Measurements from ENCODE around the gene PPP6R3. TPM values are rescaled to one million over a fixed set of nuclear protein-coding genes. Genes with fewer than 3 reads are reported as not detected.

Gene PPP6R3
- total and polyA plus RNA-seq, 8 donors: 19.5 to 236 (median 103) TPM

- TF ChIP-seq POLR2AphosphoS5 (IDR thresholded peaks at IDR 0.05): no peak
- no peak for TF ChIP-seq EP300 (IDR thresholded peaks at IDR 0.05)
- no peak for TF ChIP-seq CTCF (IDR thresholded peaks at IDR 0.05)
- TF ChIP-seq POLR2A (IDR thresholded peaks at IDR 0.05): no peak
- WGBS, 5 donors: 45 to 67% (median 51%) methylated on average over 6 of the region's 6 CpGs
- Histone ChIP-seq H3K9me3 (no peaks in the 10 kb centered on the region), H3K4me3 (no peak overlapping the region), H3K4me1 (peaks cover 40 to 98% (median 71%) of the 10 kb centered on the region in 4 donors), H3K27me3 (no peaks in the 10 kb centered on the region), H3K27ac (peak overlapping the region in 1 of 5 donors; percentile 6), H3K36me3 (no peaks in the 10 kb centered on the region)
- intact Hi-C loops (cut with DNase I; ENCODE audit: low total_unique reads): no loop called here
- no peak for DNase-seq
Measured at GRCh38 chr11:68504432-68505066, 44.0 kb downstream of the PPP6R3 start.

DNA sequence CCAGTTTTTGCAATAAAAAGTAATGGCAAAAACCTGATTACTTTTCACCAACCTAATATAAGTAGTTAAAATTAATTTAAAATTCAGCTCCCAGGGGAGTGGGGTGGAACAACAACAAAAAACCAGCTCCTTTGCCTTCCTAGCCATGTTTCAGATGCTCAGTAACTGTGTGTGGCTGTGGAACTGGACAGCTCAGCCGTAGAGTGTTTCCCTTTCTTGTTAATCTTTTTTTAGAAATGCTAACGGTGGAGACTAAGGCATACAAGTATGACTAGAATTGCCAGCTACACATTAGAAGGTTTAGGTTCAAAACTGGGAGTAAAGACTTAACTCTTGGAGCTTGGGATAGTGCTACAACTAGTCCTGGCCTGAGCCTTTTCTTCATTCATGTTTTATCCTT, 45.0 kb downstream of the PPP6R3 start:
- TF ChIP-seq POLR2AphosphoS5 (IDR thresholded peaks at IDR 0.05) (no peak), CTCF (IDR thresholded peaks at IDR 0.05) (no peak), EP300 (IDR thresholded peaks at IDR 0.05) (no peak), POLR2A (IDR thresholded peaks at IDR 0.05) (no peak)
- H3K27ac ChIP-seq: no peak overlapping the region
- H3K4me3 ChIP-seq: no peak overlapping the region
- intact Hi-C loops (cut with DNase I; ENCODE audit: low total_unique reads): no loop called here
- no peaks in the 10 kb centered on the region for H3K9me3 ChIP-seq
- peaks cover 39 to 98% (median 66%) of the 10 kb centered on the region in 4 donors for H3K4me1 ChIP-seq
- no peaks in the 10 kb centered on the region for H3K36me3 ChIP-seq
- no peaks in the 10 kb centered on the region for H3K27me3 ChIP-seq
- WGBS, 5 donors: 2 to 14% (median 9%) methylated on average over 2 of the region's 2 CpGs
- DNase-seq: no peak

DNA sequence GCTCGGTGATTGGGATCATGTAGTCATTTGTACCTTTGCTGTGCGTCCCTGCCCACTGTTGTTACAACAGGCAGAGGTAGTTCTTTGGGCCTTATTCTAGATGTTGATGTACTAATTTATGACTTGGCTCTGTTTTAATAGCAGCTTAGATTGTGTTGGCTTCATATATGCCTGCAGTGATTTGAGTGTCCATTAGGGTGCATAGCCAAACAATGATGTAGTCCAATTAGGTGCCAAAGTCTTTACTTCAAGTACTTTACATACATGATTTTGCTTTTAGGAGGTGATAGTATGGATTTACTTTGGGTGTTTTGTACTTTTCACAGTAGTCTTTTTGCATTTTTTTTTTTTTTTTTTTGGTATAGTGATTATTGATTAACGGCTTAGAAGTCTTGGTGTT, 46.4 kb downstream of the PPP6R3 start:
- H3K27ac ChIP-seq: no peak overlapping the region
- H3K36me3 ChIP-seq: no peaks in the 10 kb centered on the region
- DNase-seq: peak in 1 of 2 donors; percentile 46
- TF ChIP-seq EP300 (IDR thresholded peaks at IDR 0.05): no peak
- TF ChIP-seq POLR2A (IDR thresholded peaks at IDR 0.05): no peak
- TF ChIP-seq POLR2AphosphoS5 (IDR thresholded peaks at IDR 0.05): no peak
- TF ChIP-seq CTCF (IDR thresholded peaks at IDR 0.05): no peak
- H3K4me3 ChIP-seq: no peak overlapping the region
- no peaks in the 10 kb centered on the region for H3K27me3 ChIP-seq
- H3K4me1 ChIP-seq: peaks cover 39 to 96% (median 63%) of the 10 kb centered on the region in 4 donors
- WGBS, 5 donors: 88 to 97% (median 96%) methylated on average over 3 of the region's 3 CpGs
- intact Hi-C loops (cut with DNase I; ENCODE audit: low total_unique reads): no loop called here
- no peaks in the 10 kb centered on the region for H3K9me3 ChIP-seq

DNA sequence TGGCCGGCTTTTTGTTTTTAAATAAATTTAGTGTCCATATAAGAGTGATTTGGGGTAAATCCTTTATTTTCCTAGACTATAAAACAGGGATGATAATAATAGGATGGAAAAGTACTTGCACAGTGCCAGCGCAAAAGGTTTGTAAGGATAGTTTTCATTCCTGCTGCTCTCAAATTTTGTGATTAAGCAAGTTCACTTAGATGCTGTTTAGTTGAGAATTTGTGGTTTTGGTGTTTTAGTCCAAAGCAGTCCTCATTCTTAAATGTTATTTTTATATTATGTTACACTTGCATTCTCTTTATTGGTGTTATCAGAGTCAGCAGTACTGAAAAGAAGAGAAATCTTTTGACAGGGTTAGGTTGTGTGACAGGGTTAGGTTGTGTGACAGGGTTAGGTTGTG, 47.9 kb downstream of the PPP6R3 start:
- Histone ChIP-seq H3K4me3 (no peak overlapping the region), H3K36me3 (peaks cover 0 to 9% (median 4%) of the 10 kb centered on the region in 4 donors), H3K4me1 (peaks cover 27 to 96% (median 56%) of the 10 kb centered on the region in 4 donors), H3K9me3 (no peaks in the 10 kb centered on the region), H3K27ac (no peak overlapping the region), H3K27me3 (no peaks in the 10 kb centered on the region)
- TF ChIP-seq EP300 (IDR thresholded peaks at IDR 0.05) (no peak), CTCF (IDR thresholded peaks at IDR 0.05) (no peak), POLR2AphosphoS5 (IDR thresholded peaks at IDR 0.05) (no peak), POLR2A (IDR thresholded peaks at IDR 0.05) (no peak)
- no peak for DNase-seq
- intact Hi-C loops (cut with DNase I; ENCODE audit: low total_unique reads): no loop called here
- WGBS, 5 donors: 48 to 94% (median 87%) methylated on average over 2 of the region's 2 CpGs

Data from stomach (tissue), 9 donors.